ENCODE data around the gene NOC2L.
A peak's percentile ranks its signal among the peaks of the same experiment; 100 is the strongest.
"Not testable (repeated sequence)": the region's sequence is repeated elsewhere in the genome, so short reads cannot be mapped to it uniquely, and the experiment has no call there.

The NOC2L gene

GRCh38 chr1:960363-961131, 1.5 kb upstream of the NOC2L start, which contains the start of gene KLHL17:
KLHL17 (plus strand) TSS chr1:960584; CDS start chr1:960694, 110 bp downstream.
- peak; percentile 72 to 75 for DNase-seq

- DNase-seq = no peak
These were observed 791 bp upstream of the NOC2L start for GRCh38 chr1:959731-960362.

GRCh38 chr1:956636-957035, 2.4 kb downstream of the NOC2L start:
- DNase-seq = no peak

- no peak for DNase-seq
These were observed 3.6 kb downstream of the NOC2L start for GRCh38 chr1:955474-955873.

- DNase-seq = no peak
These were observed 4.1 kb downstream of the NOC2L start for GRCh38 chr1:954927-955326.

GRCh38 chr1:953524-954320, 5.3 kb downstream of the NOC2L start:
- DNase-seq = no peak

GRCh38 chr1:952603-953002, 6.5 kb downstream of the NOC2L start:
- no peak for DNase-seq

- no peak for DNase-seq
These were observed 6.9 kb downstream of the NOC2L start for GRCh38 chr1:952201-952600.

GRCh38 chr1:951364-951763, 7.7 kb downstream of the NOC2L start:
- no peak for DNase-seq

GRCh38 chr1:950881-951280, 8.2 kb downstream of the NOC2L start:
- DNase-seq = no peak

GRCh38 chr1:950268-950667, 8.8 kb downstream of the NOC2L start:
- DNase-seq = no peak

GRCh38 chr1:947958-948357, 11.1 kb downstream of the NOC2L start:
- DNase-seq = no peak

- not testable (repeated sequence) for DNase-seq
These were observed 12.2 kb downstream of the NOC2L start for GRCh38 chr1:946811-947210.

GRCh38 chr1:945688-946556, 13.1 kb downstream of the NOC2L start:
- no peak for DNase-seq

GRCh38 chr1:944341-945325, 14.4 kb downstream of the NOC2L start:
- DNase-seq = no peak

GRCh38 chr1:943545-944340, 15.3 kb downstream of the NOC2L start:
- DNase-seq = no peak

GRCh38 chr1:942864-943533, 16.1 kb downstream of the NOC2L start:
- no peak for DNase-seq

GRCh38 chr1:942411-942821, 16.6 kb downstream of the NOC2L start:
- DNase-seq = no peak

- DNase-seq = no peak
These were observed 17.3 kb downstream of the NOC2L start for GRCh38 chr1:941588-942383.

All from activated CD4-positive, alpha-beta T cell treated with anti-CD3 and anti-CD28 coated beads, Interleukin-2, amount 50 U/mL, for 4 hours (primary cell).